22Rv1 (cell line): ENCODE measurements around the gene PFKFB3.
"Not testable (repeated sequence)": the region's sequence is repeated elsewhere in the genome, so short reads cannot be mapped to it uniquely, and the experiment has no call there.

Experiments used
- ZFX ChIP-seq: fragments of 450-650 bp; IDR thresholded peaks from 2 replicates; pipeline ENCODE4 v1.6.1; 2017; ENCODE audit warnings: antibody characterized with exemption, borderline replicate concordance
- TF ChIP-seq, protein P1 (sequence below): fragments of 450-650 bp; IDR thresholded peaks from 2 replicates; pipeline ENCODE4 v1.5.1; 2017; ENCODE audit warnings: mild to moderate bottlenecking

GRCh38 chr10:6190033-6190432 lies 12.7 kb upstream of the PFKFB3 start:
- TF ChIP-seq, protein P1, sequence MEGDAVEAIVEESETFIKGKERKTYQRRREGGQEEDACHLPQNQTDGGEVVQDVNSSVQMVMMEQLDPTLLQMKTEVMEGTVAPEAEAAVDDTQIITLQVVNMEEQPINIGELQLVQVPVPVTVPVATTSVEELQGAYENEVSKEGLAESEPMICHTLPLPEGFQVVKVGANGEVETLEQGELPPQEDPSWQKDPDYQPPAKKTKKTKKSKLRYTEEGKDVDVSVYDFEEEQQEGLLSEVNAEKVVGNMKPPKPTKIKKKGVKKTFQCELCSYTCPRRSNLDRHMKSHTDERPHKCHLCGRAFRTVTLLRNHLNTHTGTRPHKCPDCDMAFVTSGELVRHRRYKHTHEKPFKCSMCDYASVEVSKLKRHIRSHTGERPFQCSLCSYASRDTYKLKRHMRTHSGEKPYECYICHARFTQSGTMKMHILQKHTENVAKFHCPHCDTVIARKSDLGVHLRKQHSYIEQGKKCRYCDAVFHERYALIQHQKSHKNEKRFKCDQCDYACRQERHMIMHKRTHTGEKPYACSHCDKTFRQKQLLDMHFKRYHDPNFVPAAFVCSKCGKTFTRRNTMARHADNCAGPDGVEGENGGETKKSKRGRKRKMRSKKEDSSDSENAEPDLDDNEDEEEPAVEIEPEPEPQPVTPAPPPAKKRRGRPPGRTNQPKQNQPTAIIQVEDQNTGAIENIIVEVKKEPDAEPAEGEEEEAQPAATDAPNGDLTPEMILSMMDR = not testable (repeated sequence)
- TF ChIP-seq ZFX = not testable (repeated sequence)
